Right hindlimb (tissue), 1 donor: ENCODE measurements around the gene AGPAT4.
"Not testable (repeated sequence)": the region's sequence is repeated elsewhere in the genome, so short reads cannot be mapped to it uniquely, and the experiment has no call there.

Experiments used
- DNase-seq: peaks from one replicate; pipeline ENCODE4 v3.0.0-alpha.2; 2018

Gene AGPAT4

GRCh38 chr6:161273752-161274487, at the start of gene AGPAT4:
Gene AGPAT4, minus strand, starts transcription at chr6:161274061. Its CDS starts 41,848 bp downstream, at chr6:161232213.
- peak; percentile 90 for DNase-seq

- DNase-seq, result no peak
Observed at GRCh38 chr6:161319231-161319630, 45.4 kb upstream of the AGPAT4 start.

- no peak for DNase-seq
Observed at GRCh38 chr6:161318456-161318855, 44.6 kb upstream of the AGPAT4 start.

GRCh38 chr6:161316531-161316930, 42.7 kb upstream of the AGPAT4 start:
- no peak for DNase-seq

- DNase-seq, result not testable (repeated sequence)
Observed at GRCh38 chr6:161315246-161315917, 41.5 kb upstream of the AGPAT4 start.

GRCh38 chr6:161314541-161315245, 40.8 kb upstream of the AGPAT4 start:
- not testable (repeated sequence) for DNase-seq

- no peak for DNase-seq
Observed at GRCh38 chr6:161313940-161314509, 40.2 kb upstream of the AGPAT4 start.

GRCh38 chr6:161313475-161313874, 39.6 kb upstream of the AGPAT4 start:
- not testable (repeated sequence) for DNase-seq

GRCh38 chr6:161309774-161310173, 35.9 kb upstream of the AGPAT4 start:
- DNase-seq, result not testable (repeated sequence)

- DNase-seq, result no peak
Observed at GRCh38 chr6:161308075-161308655, 34.3 kb upstream of the AGPAT4 start.

GRCh38 chr6:161305860-161306259, 32.0 kb upstream of the AGPAT4 start:
- DNase-seq, result no peak

- DNase-seq, result no peak
Observed at GRCh38 chr6:161303628-161304340, 29.9 kb upstream of the AGPAT4 start.

GRCh38 chr6:161302949-161303348, 29.1 kb upstream of the AGPAT4 start:
- no peak for DNase-seq

GRCh38 chr6:161301338-161301737, 27.5 kb upstream of the AGPAT4 start:
- DNase-seq, result no peak

- DNase-seq, result no peak
Observed at GRCh38 chr6:161300823-161301222, 27.0 kb upstream of the AGPAT4 start.

GRCh38 chr6:161299726-161300125, 25.9 kb upstream of the AGPAT4 start:
- no peak for DNase-seq

GRCh38 chr6:161295784-161296183, 21.9 kb upstream of the AGPAT4 start:
- DNase-seq, result no peak

- no peak for DNase-seq
Observed at GRCh38 chr6:161292650-161293281, 18.9 kb upstream of the AGPAT4 start.

GRCh38 chr6:161292145-161292544, 18.3 kb upstream of the AGPAT4 start:
- no peak for DNase-seq

GRCh38 chr6:161290751-161291150, 16.9 kb upstream of the AGPAT4 start:
- DNase-seq, result no peak

- no peak for DNase-seq
Observed at GRCh38 chr6:161284653-161285052, 10.8 kb upstream of the AGPAT4 start.

GRCh38 chr6:161281092-161281491, 7.2 kb upstream of the AGPAT4 start:
- DNase-seq, result no peak
